Chondrocyte (in vitro differentiated cells): ENCODE measurements around the gene LTBP3. TPM values are rescaled to one million over a fixed set of nuclear protein-coding genes. Genes with fewer than 3 reads are reported as not detected.
A peak's percentile ranks its signal among the peaks of the same experiment; 100 is the strongest.

Experiments used
- DNase-seq: peaks from one replicate; pipeline ENCODE4 v3.0.0; 2021; ENCODE audit warnings: mixed read lengths, low spot score
- H3K27ac Mint-ChIP-seq: one replicate; pipeline ENCODE4 v1.8.0; 2021; ENCODE audit warnings: mild to moderate bottlenecking, moderate library complexity, mixed read lengths; ENCODE audit not compliant: unreplicated experiment
- H3K27me3 Mint-ChIP-seq: 2 replicates; pipeline ENCODE4 v1.8.0; 2021; ENCODE audit warnings: low read depth, mixed read lengths
- H3K36me3 Mint-ChIP-seq: 2 replicates; pipeline ENCODE4 v1.8.0; 2021; ENCODE audit warnings: low read depth, mixed read lengths
- H3K4me1 Mint-ChIP-seq: 2 replicates; pipeline ENCODE4 v1.8.0; 2021; ENCODE audit warnings: low read depth, mild to moderate bottlenecking, mixed read lengths
- H3K4me3 Mint-ChIP-seq: one replicate; pipeline ENCODE4 v1.8.0; 2021; ENCODE audit warnings: mild to moderate bottlenecking, moderate library complexity, mixed read lengths; ENCODE audit not compliant: unreplicated experiment
- H3K9me3 Mint-ChIP-seq: 2 replicates; pipeline ENCODE4 v1.8.0; 2021; ENCODE audit warnings: low read depth, mixed read lengths
- CTCF ChIP-seq: fragments of 200-600 bp; sonication (generic); IDR thresholded peaks from 2 replicates; pipeline ENCODE4 v1.5.0; 2021; ENCODE audit warnings: antibody characterized with exemption, mild to moderate bottlenecking, moderate library complexity
- total RNA-seq: library from RNA; stranded (reverse); gene quantifications from 3 replicates; pipeline ENCODE4 v1.2.1, GENCODE V29; 2021

The LTBP3 gene
- total RNA-seq, 1 donor from 2014 or later = 271 TPM

DNA sequence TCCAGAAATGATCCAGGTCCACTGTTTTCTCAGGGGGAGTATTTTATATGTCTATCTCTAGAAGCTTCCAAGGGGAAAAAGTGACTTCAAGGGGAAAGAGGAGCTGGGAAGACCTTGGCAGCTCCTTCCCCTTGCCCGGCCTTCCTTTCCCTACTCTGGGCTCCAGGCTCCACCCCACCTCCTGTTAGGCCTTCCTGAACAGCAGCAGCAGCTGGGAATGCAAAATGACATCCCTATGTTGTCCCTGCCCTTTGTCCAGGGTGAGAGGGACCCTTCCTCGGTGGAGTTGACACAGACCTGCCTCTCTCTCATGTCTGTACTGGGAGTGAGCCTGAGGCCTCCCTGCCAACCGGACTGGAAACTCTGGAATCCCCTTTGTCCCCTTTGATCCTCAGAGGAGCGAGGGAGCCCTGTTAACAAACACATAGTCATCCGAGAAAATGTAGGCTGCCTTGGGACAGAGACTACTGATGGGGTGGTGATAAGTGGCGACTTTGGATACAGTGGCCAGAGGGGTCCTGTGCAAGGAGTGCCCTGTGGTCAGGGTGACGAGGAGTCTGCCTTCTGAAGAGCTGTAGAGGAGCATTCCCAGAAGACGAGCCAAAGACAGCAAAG, 68.3 kb downstream of the LTBP3 start:
- no peaks in the 10 kb centered on the region for H3K9me3 Mint-ChIP-seq
- peak overlapping the region; percentile 100 for H3K27ac Mint-ChIP-seq
- no peaks in the 10 kb centered on the region for H3K27me3 Mint-ChIP-seq
- TF ChIP-seq CTCF = no peak
- peak; percentile 73 for DNase-seq
- no peaks in the 10 kb centered on the region for H3K36me3 Mint-ChIP-seq
- H3K4me1 Mint-ChIP-seq = peaks cover 96% of the 10 kb centered on the region
- H3K4me3 Mint-ChIP-seq = peak overlapping the region; percentile 50

DNA sequence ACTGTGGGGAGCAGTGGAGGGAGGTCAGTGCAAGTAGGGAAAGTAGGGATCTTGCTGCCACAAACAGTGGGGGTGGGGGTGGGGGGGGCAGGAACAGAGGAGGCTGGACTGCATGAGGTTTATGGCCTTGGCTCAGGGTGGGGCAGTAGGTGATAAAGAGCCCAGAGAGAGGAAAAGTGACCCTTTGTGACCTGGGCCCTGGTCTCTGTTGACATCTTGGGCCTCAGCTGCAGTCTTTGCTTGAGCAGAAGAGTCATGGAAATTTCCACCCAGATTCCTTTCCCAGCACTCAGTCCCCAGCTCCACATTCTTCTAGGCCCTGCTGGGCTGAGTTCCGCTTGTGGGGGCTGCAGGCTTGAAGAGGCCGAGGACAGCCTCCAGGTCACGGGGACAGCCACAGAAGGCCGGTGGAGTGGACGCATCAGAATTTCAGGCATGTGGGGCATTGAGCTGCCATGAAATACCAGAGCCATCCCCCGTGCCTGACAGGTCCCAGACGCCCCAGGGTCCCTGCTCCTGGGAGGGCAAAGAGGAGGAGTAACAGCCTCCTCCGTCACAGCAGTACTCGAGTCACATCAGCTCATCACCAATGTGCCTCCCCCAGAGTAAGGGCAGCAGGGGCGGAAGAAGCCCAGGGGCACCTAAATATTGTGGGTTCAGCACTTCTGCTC, 69.0 kb downstream of the LTBP3 start:
- H3K4me3 Mint-ChIP-seq = peak overlapping the region; percentile 50
- no peaks in the 10 kb centered on the region for H3K9me3 Mint-ChIP-seq
- H3K27ac Mint-ChIP-seq = peak overlapping the region; percentile 100
- H3K4me1 Mint-ChIP-seq = peaks cover 92% of the 10 kb centered on the region
- H3K27me3 Mint-ChIP-seq = no peaks in the 10 kb centered on the region
- H3K36me3 Mint-ChIP-seq = no peaks in the 10 kb centered on the region
- no peak for TF ChIP-seq CTCF
- DNase-seq = peak; percentile 94

Other genes starting within 250 kb of the LTBP3 start
- gene CDC42EP2, start 243.5 kb downstream of the LTBP3 start, total RNA-seq = 7.3 to 12.8 TPM (median 12.6 TPM) in 3 replicates
- 49.7 to 52.3 TPM (median 49.9 TPM) in 3 replicates for gene DPF2, start 224.5 kb downstream of the LTBP3 start, total RNA-seq
- gene TIGD3, start 203.6 kb downstream of the LTBP3 start, total RNA-seq = 0.10 to 0.18 TPM in 2 of 3 replicates, not detected in the other
- gene SLC25A45, start 175.7 kb downstream of the LTBP3 start, total RNA-seq = 11.7 to 14.4 TPM (median 13.1 TPM) in 3 replicates
- 43.6 to 49.6 TPM (median 45.5 TPM) in 3 replicates for gene FRMD8, start 171.7 kb downstream of the LTBP3 start, total RNA-seq
- gene NEAT1, start 135.6 kb downstream of the LTBP3 start, total RNA-seq = 333 to 440 TPM (median 377 TPM) in 3 replicates
- 11,810 to 14,376 TPM (median 12,130 TPM) in 3 replicates for gene MALAT1, start 59.3 kb downstream of the LTBP3 start, total RNA-seq
- gene SCYL1, start 33.3 kb downstream of the LTBP3 start, total RNA-seq = 108 to 123 TPM (median 120 TPM) in 3 replicates
- gene ZNRD2, start 12.1 kb upstream of the LTBP3 start, total RNA-seq = 26.4 to 32.1 TPM (median 28.1 TPM) in 3 replicates
- 84.8 to 91.9 TPM (median 86.8 TPM) in 3 replicates for gene FAM89B, start 14.2 kb upstream of the LTBP3 start, total RNA-seq
- 28.1 to 82.0 TPM (median 81.3 TPM) in 3 replicates for gene EHBP1L1, start 17.7 kb upstream of the LTBP3 start, total RNA-seq
- 0.22 to 0.44 TPM in 2 of 3 replicates, not detected in the other for gene KCNK7, start 37.4 kb upstream of the LTBP3 start, total RNA-seq
- gene MAP3K11, start 55.9 kb upstream of the LTBP3 start, total RNA-seq = 30.2 to 34.6 TPM (median 31.6 TPM) in 3 replicates
- 32.6 to 57.7 TPM (median 36.3 TPM) in 3 replicates for gene PCNX3, start 57.4 kb upstream of the LTBP3 start, total RNA-seq
- gene SIPA1, start 79.7 kb upstream of the LTBP3 start, total RNA-seq = 22.7 to 33.3 TPM (median 27.4 TPM) in 3 replicates
- gene RELA, start 104.6 kb upstream of the LTBP3 start, total RNA-seq = 65.3 to 73.6 TPM (median 72.7 TPM) in 3 replicates
- 39.9 to 53.6 TPM (median 43.2 TPM) in 3 replicates for gene KAT5, start 153.9 kb upstream of the LTBP3 start, total RNA-seq
- gene RNASEH2C, start 162.4 kb upstream of the LTBP3 start, total RNA-seq = 39.3 to 56.9 TPM (median 42.7 TPM) in 3 replicates
- gene AP5B1, start 222.6 kb upstream of the LTBP3 start, total RNA-seq = 13.8 to 14.6 TPM (median 14.1 TPM) in 3 replicates
- gene OVOL1, start 228.7 kb upstream of the LTBP3 start, total RNA-seq = 0.12 TPM in 1 of 3 replicates, not detected in the others